Colonic mucosa (tissue), 4 donors: ENCODE measurements around the gene PFKM. TPM values are rescaled to one million over a fixed set of nuclear protein-coding genes. Genes with fewer than 3 reads are reported as not detected.

Experiments
- DNase-seq: peaks from one replicate; pipeline ENCODE4 v3.0.0-alpha.2; 2020
- H3K27ac ChIP-seq: fragments of 200-600 bp; one replicate; pipeline ENCODE4 v1.8.0; 2021
- H3K27me3 ChIP-seq: fragments of 200-600 bp; one replicate; pipeline ENCODE4 v1.8.0; 2021
- H3K36me3 ChIP-seq: fragments of 200-600 bp; one replicate; pipeline ENCODE4 v1.8.0; 2021
- H3K4me1 ChIP-seq: fragments of 200-600 bp; one replicate; pipeline ENCODE4 v1.8.0; 2021; ENCODE audit warnings: mild to moderate bottlenecking
- H3K4me3 ChIP-seq: fragments of 200-600 bp; one replicate; pipeline ENCODE4 v1.8.0; 2021
- H3K9ac ChIP-seq, 2 donors: one replicate each; pipeline ENCODE4 v1.7.0; 2013; ENCODE audit warnings: control low read depth in 2 of 2, low read depth in 2 of 2, low read length in 2 of 2
- H3K9me3 ChIP-seq: fragments of 200-600 bp; one replicate; pipeline ENCODE4 v1.8.0; 2021
- intact Hi-C: fragments of 100-400 bp; cut with DNase I; formaldehyde crosslinking; loops from one replicate; pipeline ENCODE4 v1.14.1; 2022
- total RNA-seq, 2 donors: library from RNA; stranded (reverse); fragmentation: NEBNext Ultra II Directional in 1 of 2; extraction: Animal tissue kit (Norgen Biotek cat#: 25700) in 1 of 2; gene quantifications; one replicate each; pipeline ENCODE4 v1.2.1, GENCODE V29; 2021
- TF ChIP-seq, protein P1 (sequence below): fragments of 200-600 bp; IDR thresholded peaks from one replicate; pipeline ENCODE4 v1.8.0; 2022; ENCODE audit warnings: antibody characterized with exemption, mild to moderate bottlenecking
- donor health status: healthy.
- donor health status: DM: no; HTN: no; CAD: no.
- donor health status: DM: no; HTN: no; CAD: no.

The PFKM gene
- total RNA-seq, 2 donors from 2014 or later = 39.2 to 64.6 TPM

DNA sequence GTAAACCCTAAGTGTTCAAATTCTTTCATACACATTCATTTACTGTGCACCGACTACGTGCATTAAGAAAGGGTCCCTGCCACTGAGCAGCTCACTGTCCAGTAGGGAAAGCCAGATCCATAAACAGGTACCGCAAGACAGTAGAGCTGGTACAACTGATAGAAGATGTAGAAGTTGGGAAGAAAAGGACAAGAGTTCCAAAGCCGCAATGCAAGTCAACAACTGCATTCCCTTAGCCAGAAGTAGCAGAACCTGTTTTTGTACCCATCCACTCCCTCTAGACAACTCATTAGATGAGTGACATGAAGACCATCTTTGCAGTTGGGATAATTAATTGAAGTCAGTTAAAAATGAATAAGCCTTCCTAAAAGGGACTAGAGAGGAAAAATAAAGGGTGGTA, 14.6 kb upstream of the PFKM start:
- Histone ChIP-seq H3K27ac (no peak overlapping the region), H3K9me3 (no peaks in the 10 kb centered on the region), H3K36me3 (no peaks in the 10 kb centered on the region), H3K4me3 (peak overlapping the region; percentile 82), H3K4me1 (peaks cover 13% of the 10 kb centered on the region), H3K9ac (no peak overlapping the region), H3K27me3 (no peaks in the 10 kb centered on the region)
- no peak for DNase-seq
- TF ChIP-seq, protein P1, sequence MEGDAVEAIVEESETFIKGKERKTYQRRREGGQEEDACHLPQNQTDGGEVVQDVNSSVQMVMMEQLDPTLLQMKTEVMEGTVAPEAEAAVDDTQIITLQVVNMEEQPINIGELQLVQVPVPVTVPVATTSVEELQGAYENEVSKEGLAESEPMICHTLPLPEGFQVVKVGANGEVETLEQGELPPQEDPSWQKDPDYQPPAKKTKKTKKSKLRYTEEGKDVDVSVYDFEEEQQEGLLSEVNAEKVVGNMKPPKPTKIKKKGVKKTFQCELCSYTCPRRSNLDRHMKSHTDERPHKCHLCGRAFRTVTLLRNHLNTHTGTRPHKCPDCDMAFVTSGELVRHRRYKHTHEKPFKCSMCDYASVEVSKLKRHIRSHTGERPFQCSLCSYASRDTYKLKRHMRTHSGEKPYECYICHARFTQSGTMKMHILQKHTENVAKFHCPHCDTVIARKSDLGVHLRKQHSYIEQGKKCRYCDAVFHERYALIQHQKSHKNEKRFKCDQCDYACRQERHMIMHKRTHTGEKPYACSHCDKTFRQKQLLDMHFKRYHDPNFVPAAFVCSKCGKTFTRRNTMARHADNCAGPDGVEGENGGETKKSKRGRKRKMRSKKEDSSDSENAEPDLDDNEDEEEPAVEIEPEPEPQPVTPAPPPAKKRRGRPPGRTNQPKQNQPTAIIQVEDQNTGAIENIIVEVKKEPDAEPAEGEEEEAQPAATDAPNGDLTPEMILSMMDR = no peak
- intact Hi-C loops = no loop called here

DNA sequence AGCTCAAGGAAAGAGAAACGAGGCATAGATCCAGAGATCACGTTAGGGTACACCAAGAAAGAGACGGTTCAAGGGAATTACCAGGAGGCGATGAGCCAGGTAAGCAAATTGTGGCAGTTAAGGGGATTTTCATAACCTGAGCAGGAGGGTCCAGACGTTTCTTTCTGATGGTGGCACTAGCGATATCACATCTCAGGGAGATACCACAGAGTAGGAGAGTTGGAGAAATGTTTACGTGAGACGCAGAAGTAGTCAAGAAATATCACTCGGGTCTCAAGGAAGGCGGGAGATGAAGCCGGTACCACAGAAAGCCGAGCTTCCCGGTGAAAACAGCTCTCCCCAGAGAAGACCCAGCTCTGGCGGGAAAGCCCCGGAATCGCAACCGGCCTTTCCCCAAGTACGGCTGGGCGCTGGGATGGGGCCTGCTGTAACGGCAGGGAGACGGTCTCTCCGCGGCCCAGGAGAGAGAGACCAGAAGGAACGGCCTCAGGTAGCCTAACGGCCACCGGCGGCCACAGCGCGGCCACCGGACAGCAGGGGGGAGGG, 13.8 kb upstream of the PFKM start:
- H3K9ac ChIP-seq = peak overlapping the region; percentile 79 to 85
- DNase-seq = no peak
- peak overlapping the region; percentile 82 for H3K4me3 ChIP-seq
- intact Hi-C loops = loop anchor here (5.0 kb wide), 1 partner anchor 47 kb away; no protein-coding TSS in a partner anchor
- H3K9me3 ChIP-seq = no peaks in the 10 kb centered on the region
- H3K4me1 ChIP-seq = peaks cover 13% of the 10 kb centered on the region
- peak overlapping the region; percentile 87 for H3K27ac ChIP-seq
- no peaks in the 10 kb centered on the region for H3K36me3 ChIP-seq
- no peaks in the 10 kb centered on the region for H3K27me3 ChIP-seq
- TF ChIP-seq, protein P1 = no peak

DNA sequence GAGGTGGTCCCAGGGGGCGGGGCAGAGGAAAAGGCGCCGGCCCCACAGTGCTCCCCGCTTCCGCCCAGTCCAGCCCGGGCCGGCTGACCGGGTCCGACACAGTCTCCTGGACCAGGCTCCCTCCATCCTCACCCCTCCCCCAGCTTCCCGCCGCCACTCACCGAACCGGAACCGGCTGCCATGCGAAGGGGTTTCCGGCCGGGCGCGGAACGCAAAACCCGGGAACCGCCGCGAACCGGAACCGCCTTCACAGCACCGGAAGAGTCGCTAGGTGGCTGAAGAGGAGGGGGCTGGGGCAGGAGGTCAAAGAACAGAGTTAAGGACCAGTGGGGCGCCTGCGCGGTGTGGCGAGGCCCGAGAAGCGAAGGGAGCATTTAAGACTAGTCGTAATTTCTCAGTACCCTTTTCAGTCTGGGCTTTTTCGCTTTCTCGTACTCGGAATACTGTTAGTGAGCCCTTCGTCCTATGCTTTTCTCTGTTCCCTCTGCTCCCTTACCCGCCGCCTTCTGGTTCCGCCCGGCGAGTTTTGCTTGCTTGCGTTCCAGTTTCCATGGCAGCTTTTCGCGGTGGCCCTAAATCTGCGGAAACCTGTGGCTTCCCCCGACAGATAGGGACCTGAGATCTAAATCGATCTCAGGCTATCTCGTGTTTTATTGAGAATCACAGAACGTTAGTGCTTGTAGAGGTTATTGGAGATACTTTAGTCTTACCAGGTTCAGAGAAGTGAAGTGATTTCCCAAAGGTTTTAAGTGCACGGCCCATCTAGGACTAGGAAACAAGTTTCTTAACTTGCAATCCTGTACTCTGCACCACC, 13.1 kb upstream of the PFKM start, which contains the start of gene SENP1:
Gene SENP1, minus strand, starts transcription at position 213 of the 814 bp plus-strand sequence. CDS start 4,607 bp downstream, outside the sequence.
- Histone ChIP-seq H3K36me3 (no peaks in the 10 kb centered on the region), H3K9ac (peak within 1 kb of the TSS; percentile 79 to 85), H3K27ac (peak within 1 kb of the TSS; percentile 87), H3K27me3 (no peaks in the 10 kb centered on the region), H3K9me3 (no peaks in the 10 kb centered on the region), H3K4me1 (peaks cover 13% of the 10 kb centered on the region), H3K4me3 (peak within 1 kb of the TSS; percentile 82)
- TF ChIP-seq, protein P1 = no peak
- DNase-seq = peak; percentile 89
- intact Hi-C loops = loop anchor here (5.0 kb wide), 1 partner anchor 46 kb away; no protein-coding TSS in a partner anchor

DNA sequence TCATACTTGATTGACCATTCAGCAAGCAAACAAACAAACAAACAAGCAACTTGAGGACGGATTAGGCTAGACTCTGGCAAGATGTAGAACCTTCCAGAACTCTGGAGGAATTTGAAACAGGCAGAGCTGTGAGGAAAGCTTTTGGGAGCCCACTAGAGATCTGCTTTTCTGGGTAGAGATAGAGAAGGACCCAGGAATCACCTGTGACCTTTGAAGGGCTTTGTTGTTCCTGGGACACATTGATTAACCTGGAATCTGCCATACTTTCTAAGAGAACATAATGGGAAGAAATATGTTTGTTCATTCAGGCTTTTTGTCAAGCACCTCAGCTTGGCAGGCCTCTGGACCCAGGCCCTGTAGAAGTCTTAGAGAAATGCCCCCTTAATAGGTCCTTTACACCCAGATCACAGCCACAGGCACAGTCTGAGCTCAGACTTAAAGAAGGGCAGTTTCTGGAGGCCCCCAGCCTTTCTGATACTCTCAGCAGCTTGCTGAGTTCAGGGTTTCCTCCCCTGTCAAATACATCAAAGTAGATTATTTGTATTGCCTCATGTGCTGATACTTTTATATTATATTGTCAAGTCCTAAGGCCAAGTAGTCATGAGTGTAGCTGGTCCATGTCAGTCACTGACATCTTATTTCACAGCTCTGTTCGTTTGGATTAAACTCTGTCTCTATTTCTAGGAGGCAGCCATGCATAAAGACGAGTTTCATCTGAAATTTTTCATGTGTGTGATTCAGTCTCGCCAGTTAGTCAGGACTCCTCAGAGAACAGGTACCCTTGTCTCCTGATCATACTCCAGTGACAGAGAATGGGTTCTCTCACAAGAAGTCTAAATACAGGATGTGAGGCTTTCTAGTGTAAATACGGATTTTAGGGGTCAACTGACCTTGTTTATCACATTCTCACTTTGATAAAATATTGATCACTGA, 12.2 kb upstream of the PFKM start:
- TF ChIP-seq, protein P1 = no peak
- no peak for DNase-seq
- H3K27me3 ChIP-seq = no peaks in the 10 kb centered on the region
- peak overlapping the region; percentile 82 for H3K4me3 ChIP-seq
- peak overlapping the region; percentile 87 for H3K27ac ChIP-seq
- H3K9ac ChIP-seq = peak overlapping the region in 1 of 2 donors; percentile 85
- H3K4me1 ChIP-seq = peaks cover 13% of the 10 kb centered on the region
- H3K9me3 ChIP-seq = no peaks in the 10 kb centered on the region
- intact Hi-C loops = loop anchor here (5.0 kb wide), 1 partner anchor 45 kb away; no protein-coding TSS in a partner anchor
- no peaks in the 10 kb centered on the region for H3K36me3 ChIP-seq

DNA sequence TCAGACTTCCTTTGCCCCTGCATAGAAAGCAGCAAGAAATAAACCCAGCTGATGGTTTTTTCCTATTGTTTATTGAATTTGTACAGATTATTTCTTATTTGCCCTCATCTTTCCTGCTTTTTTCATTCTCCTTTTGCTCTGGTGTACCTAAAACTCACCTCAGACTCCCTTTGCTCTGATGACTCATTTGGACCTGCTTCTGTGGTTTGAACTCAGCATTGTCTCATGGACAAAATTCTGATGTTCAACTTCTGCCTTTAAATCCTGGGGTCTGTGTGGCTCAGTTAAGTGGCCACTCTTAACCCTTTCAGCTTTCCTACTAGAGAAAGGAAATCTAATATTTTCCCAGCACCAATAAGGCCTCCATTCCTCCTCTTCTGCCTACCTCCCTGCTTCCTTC, 9.7 kb upstream of the PFKM start:
- no peaks in the 10 kb centered on the region for H3K9me3 ChIP-seq
- no peak overlapping the region for H3K4me3 ChIP-seq
- TF ChIP-seq, protein P1 = no peak
- intact Hi-C loops = loop anchor here (5.0 kb wide), 1 partner anchor 43 kb away; no protein-coding TSS in a partner anchor
- DNase-seq = no peak
- peaks cover 13% of the 10 kb centered on the region for H3K4me1 ChIP-seq
- no peak overlapping the region for H3K9ac ChIP-seq
- H3K27ac ChIP-seq = no peak overlapping the region
- no peaks in the 10 kb centered on the region for H3K27me3 ChIP-seq
- no peaks in the 10 kb centered on the region for H3K36me3 ChIP-seq
